Fibroblast of skin of left quadriceps (primary cell): Measurements from ENCODE around the gene NUDT10.
"Not testable (repeated sequence)": the region's sequence is repeated elsewhere in the genome, so short reads cannot be mapped to it uniquely, and the experiment has no call there.

Experiments used
- DNase-seq, 2 experiments: peaks; one replicate each; pipeline ENCODE4 v3.0.0-alpha.2; 2013; ENCODE audit warnings: low read depth in 2 of 2

NUDT10 gene

GRCh38 chrX:51332188-51332942 is at the start of gene NUDT10:
Gene NUDT10, plus strand, starts transcription at chrX:51332822. Its CDS starts 144 bp downstream, at chrX:51332966.
- peak; percentile 23 to 24 for DNase-seq

- DNase-seq: no peak
Measured at GRCh38 chrX:51292421-51292820, 40.2 kb upstream of the NUDT10 start.

- no peak for DNase-seq
Measured at GRCh38 chrX:51296138-51296537, 36.5 kb upstream of the NUDT10 start.

- no peak for DNase-seq
Measured at GRCh38 chrX:51316271-51316670, 16.4 kb upstream of the NUDT10 start.

GRCh38 chrX:51332943-51333785 is 542 bp downstream of the NUDT10 start:
- DNase-seq: not testable (repeated sequence)

GRCh38 chrX:51334276-51334675 is 1.7 kb downstream of the NUDT10 start:
- DNase-seq: peak in 1 of 2 experiments; percentile 12

- peak in 1 of 2 experiments; percentile 14 for DNase-seq
Measured at GRCh38 chrX:51336584-51336983, 4.0 kb downstream of the NUDT10 start.

GRCh38 chrX:51361251-51361650 is 28.6 kb downstream of the NUDT10 start:
- DNase-seq: no peak

- DNase-seq: no peak
Measured at GRCh38 chrX:51376672-51377071, 44.0 kb downstream of the NUDT10 start.
